Measurements from ENCODE around the gene RBM24. TPM values are rescaled to one million over a fixed set of nuclear protein-coding genes. Genes with fewer than 3 reads are reported as not detected.
"Not testable (repeated sequence)": the region's sequence is repeated elsewhere in the genome, so short reads cannot be mapped to it uniquely, and the experiment has no call there.

The RBM24 gene
- total RNA-seq, 1 donor from 2014 or later = 10.8 TPM

GRCh38 chr6:17303444-17303843, 22.3 kb downstream of the RBM24 start:
- H3K9me3 Mint-ChIP-seq (ENCODE audit: low read depth) = no peaks in the 10 kb centered on the region
- TF ChIP-seq CTCF (IDR thresholded peaks at IDR 0.05) = no peak
- no peaks in the 10 kb centered on the region for H3K36me3 Mint-ChIP-seq (ENCODE audit: low read depth)
- H3K27me3 Mint-ChIP-seq (ENCODE audit: low read depth) = no peaks in the 10 kb centered on the region
- H3K4me3 Mint-ChIP-seq (ENCODE audit: unreplicated experiment) = no peak overlapping the region
- no peak overlapping the region for H3K27ac Mint-ChIP-seq (ENCODE audit: unreplicated experiment)
- DNase-seq (ENCODE audit: low spot score) = no peak
- H3K4me1 Mint-ChIP-seq (ENCODE audit: low read depth) = peaks cover 13% of the 10 kb centered on the region

- Mint-ChIP-seq H3K4me1 (ENCODE audit: low read depth) (peaks cover 4% of the 10 kb centered on the region), H3K4me3 (ENCODE audit: unreplicated experiment) (no peak overlapping the region), H3K27me3 (ENCODE audit: low read depth) (no peaks in the 10 kb centered on the region), H3K27ac (ENCODE audit: unreplicated experiment) (no peak overlapping the region), H3K36me3 (ENCODE audit: low read depth) (no peaks in the 10 kb centered on the region), H3K9me3 (ENCODE audit: low read depth) (no peaks in the 10 kb centered on the region)
- DNase-seq (ENCODE audit: low spot score) = no peak
- TF ChIP-seq CTCF (IDR thresholded peaks at IDR 0.05) = no peak
Observed at GRCh38 chr6:17305219-17306001, 24.2 kb downstream of the RBM24 start.

- Mint-ChIP-seq H3K27ac (ENCODE audit: unreplicated experiment) (no peak overlapping the region), H3K9me3 (ENCODE audit: low read depth) (no peaks in the 10 kb centered on the region), H3K4me3 (ENCODE audit: unreplicated experiment) (no peak overlapping the region), H3K27me3 (ENCODE audit: low read depth) (no peaks in the 10 kb centered on the region), H3K36me3 (ENCODE audit: low read depth) (no peaks in the 10 kb centered on the region), H3K4me1 (ENCODE audit: low read depth) (peaks cover 4% of the 10 kb centered on the region)
- no peak for TF ChIP-seq CTCF (IDR thresholded peaks at IDR 0.05)
- no peak for DNase-seq (ENCODE audit: low spot score)
Observed at GRCh38 chr6:17311595-17312311, 30.6 kb downstream of the RBM24 start.

- not testable (repeated sequence) for H3K36me3 Mint-ChIP-seq (ENCODE audit: low read depth); H3K4me3 Mint-ChIP-seq (ENCODE audit: unreplicated experiment); H3K27me3 Mint-ChIP-seq (ENCODE audit: low read depth); H3K4me1 Mint-ChIP-seq (ENCODE audit: low read depth); DNase-seq (ENCODE audit: low spot score); H3K9me3 Mint-ChIP-seq (ENCODE audit: low read depth); H3K27ac Mint-ChIP-seq (ENCODE audit: unreplicated experiment)
Observed at GRCh38 chr6:17313238-17313637, 32.1 kb downstream of the RBM24 start.

GRCh38 chr6:17313971-17314370, 32.8 kb downstream of the RBM24 start:
- TF ChIP-seq CTCF (IDR thresholded peaks at IDR 0.05) = no peak
- no peaks in the 10 kb centered on the region for H3K27me3 Mint-ChIP-seq (ENCODE audit: low read depth)
- no peak for DNase-seq (ENCODE audit: low spot score)
- no peaks in the 10 kb centered on the region for H3K36me3 Mint-ChIP-seq (ENCODE audit: low read depth)
- H3K9me3 Mint-ChIP-seq (ENCODE audit: low read depth) = no peaks in the 10 kb centered on the region
- H3K4me3 Mint-ChIP-seq (ENCODE audit: unreplicated experiment) = no peak overlapping the region
- H3K4me1 Mint-ChIP-seq (ENCODE audit: low read depth) = peaks cover 4% of the 10 kb centered on the region
- H3K27ac Mint-ChIP-seq (ENCODE audit: unreplicated experiment) = no peak overlapping the region

Data from chondrocyte (in vitro differentiated cells).